Neuronal stem cell (in vitro differentiated cells): ENCODE results near the gene BIN2.
"Not testable (repeated sequence)": the region's sequence is repeated elsewhere in the genome, so short reads cannot be mapped to it uniquely, and the experiment has no call there.

ENCODE experiments used
- DNase-seq: peaks from one replicate; pipeline ENCODE4 v3.0.0-alpha.2; 2013; ENCODE audit warnings: low spot score
- H2AFZ ChIP-seq: one replicate; pipeline ENCODE4 v1.6.1; 2013; ENCODE audit warnings: mild to moderate bottlenecking, low read length, inconsistent platforms
- H2AK5ac ChIP-seq: 2 replicates; pipeline ENCODE4 v1.6.1; 2013; ENCODE audit warnings: low read depth, mild to moderate bottlenecking, inconsistent platforms, low read length, moderate library complexity, mixed read lengths
- H2BK120ac ChIP-seq: 2 replicates; pipeline ENCODE4 v1.6.1; 2013; ENCODE audit warnings: low read depth, mild to moderate bottlenecking, inconsistent platforms, low read length, moderate library complexity, mixed read lengths
- H2BK12ac ChIP-seq: one replicate; pipeline ENCODE4 v1.6.1; 2013; ENCODE audit warnings: low read length, inconsistent platforms
- H2BK15ac ChIP-seq: 2 replicates; pipeline ENCODE4 v1.6.1; 2013; ENCODE audit warnings: mild to moderate bottlenecking, low read length, inconsistent platforms, mixed read lengths
- H2BK5ac ChIP-seq: one replicate; pipeline ENCODE4 v1.6.1; 2013; ENCODE audit warnings: inconsistent platforms, mild to moderate bottlenecking, low read length, moderate library complexity
- H3K14ac ChIP-seq: one replicate; pipeline ENCODE4 v1.6.1; 2013; ENCODE audit warnings: low read length, inconsistent platforms
- H3K18ac ChIP-seq: 2 replicates; pipeline ENCODE4 v1.6.1; 2013; ENCODE audit warnings: low read length, inconsistent platforms
- H3K23ac ChIP-seq: 2 replicates; pipeline ENCODE4 v1.6.1; 2013; ENCODE audit warnings: low read depth, mild to moderate bottlenecking, mixed read lengths, low read length, inconsistent platforms; ENCODE audit not compliant: poor library complexity
- H3K27ac ChIP-seq: replicated peaks from 3 replicates; pipeline ENCODE4 v1.5.1; 2013; ENCODE audit warnings: low read length, inconsistent platforms
- H3K27me3 ChIP-seq, 3 experiments: 2 replicates each; pipeline ENCODE4 v1.6.1; 2013; ENCODE audit warnings: low read length in 3 of 3, mild to moderate bottlenecking in 2 of 3, inconsistent platforms in 1 of 3, low read depth in 1 of 3, mixed read lengths in 1 of 3, moderate library complexity in 1 of 3; ENCODE audit not compliant: control insufficient read depth in 3 of 3, insufficient read depth in 3 of 3
- H3K36me3 ChIP-seq, 2 donors: replicated peaks in 1 of 2; 2 replicates each; pipeline ENCODE4 v1.6.1; 2013; ENCODE audit warnings: low read length in 2 of 2; ENCODE audit not compliant: control insufficient read depth in 2 of 2, insufficient read depth in 2 of 2
- H3K4ac ChIP-seq: 2 replicates; pipeline ENCODE4 v1.6.1; 2013; ENCODE audit warnings: inconsistent platforms, mild to moderate bottlenecking, low read length, moderate library complexity
- H3K4me1 ChIP-seq, 2 donors: 1 replicate in 1 of 2; 2 replicates in 1 of 2; pipeline ENCODE4 v1.6.1; 2013; ENCODE audit warnings: low read length in 2 of 2, low read depth in 1 of 2; ENCODE audit not compliant: control insufficient read depth in 2 of 2, insufficient read depth in 1 of 2
- H3K4me2 ChIP-seq: one replicate; pipeline ENCODE4 v1.6.1; 2013; ENCODE audit warnings: mild to moderate bottlenecking, low read length, inconsistent platforms; ENCODE audit not compliant: insufficient read depth, poor library complexity, severe bottlenecking
- H3K4me3 ChIP-seq, 2 donors: 2 replicates each; pipeline ENCODE4 v1.5.1; 2013; ENCODE audit warnings: low read length in 2 of 2, mild to moderate bottlenecking in 2 of 2, inconsistent platforms in 1 of 2, moderate library complexity in 1 of 2
- H3K79me1 ChIP-seq: one replicate; pipeline ENCODE4 v1.6.1; 2013; ENCODE audit warnings: low read depth, mild to moderate bottlenecking, inconsistent platforms, low read length, moderate library complexity
- H3K9ac ChIP-seq: one replicate; pipeline ENCODE4 v1.6.1; 2013; ENCODE audit warnings: mild to moderate bottlenecking, low read depth, low read length, inconsistent platforms; ENCODE audit not compliant: poor library complexity
- H3K9me3 ChIP-seq, 2 donors: replicated peaks in 1 of 2; 2 replicates each; pipeline versions ENCODE3 to v1.6.1; 2013; ENCODE audit warnings: low read length in 2 of 2, mild to moderate bottlenecking in 2 of 2, inconsistent platforms in 1 of 2, low read depth in 1 of 2, mixed read lengths in 1 of 2, moderate library complexity in 1 of 2; ENCODE audit not compliant: control insufficient read depth in 2 of 2, insufficient read depth in 1 of 2
- H4K8ac ChIP-seq: one replicate; pipeline ENCODE4 v1.6.1; 2013; ENCODE audit warnings: low read depth, mild to moderate bottlenecking, inconsistent platforms, low read length, moderate library complexity
- H4K91ac ChIP-seq: one replicate; pipeline ENCODE4 v1.6.1; 2013; ENCODE audit warnings: low read length, low read depth, mild to moderate bottlenecking, inconsistent platforms; ENCODE audit not compliant: poor library complexity
- WGBS, 2 donors: extraction: QIAGEN DNeasy Blood & Tissue Kit; methylation state at CpG; one replicate each; pipeline ENCODE4 v1.1.7; 2013; ENCODE audit warnings: missing lambda C conversion rate in 2 of 2, mixed read lengths in 1 of 2; ENCODE audit not compliant: insufficient read length in 2 of 2, insufficient replicate concordance in 1 of 2; ENCODE audit errors: extremely low coverage in 2 of 2; 5-methylcytosine and 5-hydroxymethylcytosine counted together

The BIN2 gene

DNA sequence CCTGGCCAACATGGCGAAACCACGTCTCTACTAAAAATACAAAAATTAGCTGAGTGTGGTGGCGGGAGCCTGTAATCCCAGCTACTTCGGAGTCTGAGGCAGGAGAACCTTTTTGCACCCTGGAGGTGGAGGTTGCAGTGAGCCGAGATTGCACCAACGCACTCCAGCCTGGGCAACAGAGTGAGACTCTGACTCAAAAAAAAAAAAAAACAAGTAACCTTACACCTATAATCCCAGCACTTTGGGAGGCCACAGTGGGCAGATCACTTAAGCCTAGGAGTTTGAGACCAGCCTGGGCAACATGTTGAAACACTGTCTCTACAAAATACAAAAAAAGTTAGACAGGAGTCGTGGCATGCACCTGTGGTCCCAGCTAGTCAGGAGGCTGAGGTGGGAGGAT lies 51.2 kb downstream of the BIN2 start:
- no CpG with 5 or more reads among the region's 7 CpGs for WGBS, 2 donors
- H4K91ac ChIP-seq, H3K4me2 ChIP-seq, H2BK5ac ChIP-seq, H3K18ac ChIP-seq, H2BK15ac ChIP-seq, H3K4ac ChIP-seq, H2BK120ac ChIP-seq, H3K9me3 ChIP-seq, H3K14ac ChIP-seq, H3K9ac ChIP-seq, H2AK5ac ChIP-seq, DNase-seq, H3K23ac ChIP-seq, H3K36me3 ChIP-seq, H3K79me1 ChIP-seq, H2AFZ ChIP-seq, H4K8ac ChIP-seq, H2BK12ac ChIP-seq, H3K4me1 ChIP-seq, H3K4me3 ChIP-seq, H3K27ac ChIP-seq: not testable (repeated sequence)
- peaks cover 0 to 38% (median 6%) of the 10 kb centered on the region in 3 experiments for H3K27me3 ChIP-seq

- Histone ChIP-seq H2AFZ (peak overlapping the region; percentile 98), H3K36me3 (no peaks in the 10 kb centered on the region), H3K14ac (no peak overlapping the region), H2AK5ac (no peak overlapping the region), H4K8ac (no peak overlapping the region), H3K9ac (no peak overlapping the region), H3K18ac (no peak overlapping the region), H3K9me3 (no peaks in the 10 kb centered on the region), H2BK120ac (no peak overlapping the region), H3K27me3 (peaks cover 0 to 44% (median 6%) of the 10 kb centered on the region in 3 experiments), H2BK12ac (no peak overlapping the region), H3K4me2 (peak overlapping the region; percentile 73), H3K4ac (no peak overlapping the region), H3K79me1 (no peaks in the 10 kb centered on the region), H3K23ac (no peak overlapping the region), H3K27ac (no peak overlapping the region), H4K91ac (no peak overlapping the region), H2BK5ac (no peak overlapping the region), H2BK15ac (no peak overlapping the region), H3K4me3 (peak overlapping the region; percentile 52 to 85), H3K4me1 (no peaks in the 10 kb centered on the region)
- DNase-seq: no peak
- WGBS, 2 donors: no CpG with 5 or more reads among the region's 9 CpGs
Measured at GRCh38 chr12:51270951-51271518, 52.9 kb downstream of the BIN2 start.

GRCh38 chr12:51270067-51270950 lies 53.7 kb downstream of the BIN2 start, which contains the start of gene SMAGP:
TSS of gene SMAGP (minus strand) at chr12:51270415. CDS start at chr12:51269278, 1,137 bp downstream.
- Histone ChIP-seq H2BK12ac (no peak within 1 kb of the TSS), H4K8ac (no peak within 1 kb of the TSS), H3K4me3 (peak within 1 kb of the TSS; percentile 52 to 85), H3K14ac (no peak within 1 kb of the TSS), H3K36me3 (no peaks in the 10 kb centered on the region), H3K27me3 (peaks cover 0 to 44% (median 6%) of the 10 kb centered on the region in 3 experiments), H2BK5ac (no peak within 1 kb of the TSS), H3K9me3 (no peaks in the 10 kb centered on the region), H2BK15ac (peak within 1 kb of the TSS; percentile 62), H3K9ac (peak within 1 kb of the TSS; percentile 82), H2AK5ac (no peak within 1 kb of the TSS), H3K79me1 (no peaks in the 10 kb centered on the region), H3K4me1 (no peaks in the 10 kb centered on the region), H3K23ac (peak within 1 kb of the TSS; percentile 38), H3K4me2 (peak within 1 kb of the TSS; percentile 73), H3K4ac (no peak within 1 kb of the TSS), H2BK120ac (no peak within 1 kb of the TSS), H2AFZ (peak within 1 kb of the TSS; percentile 98), H3K18ac (peak within 1 kb of the TSS; percentile 89), H3K27ac (no peak within 1 kb of the TSS), H4K91ac (no peak within 1 kb of the TSS)
- peak; percentile 62 for DNase-seq
- no CpG with 5 or more reads among the region's 83 CpGs for WGBS, 2 donors
